Nephron progenitor cell (in vitro differentiated cells): ENCODE measurements around the gene TRIP6.

ENCODE experiments used
- DNase-seq: peaks from one replicate; pipeline ENCODE4 v3.0.0; 2021
- H3K27ac Mint-ChIP-seq: 2 replicates; pipeline ENCODE4 v1.8.0; 2021; ENCODE audit warnings: mild to moderate bottlenecking, moderate library complexity, mixed read lengths
- H3K27me3 Mint-ChIP-seq: 2 replicates; pipeline ENCODE4 v1.8.0; 2021; ENCODE audit warnings: mild to moderate bottlenecking, low read depth, mixed read lengths; ENCODE audit not compliant: poor library complexity
- H3K36me3 Mint-ChIP-seq: 2 replicates; pipeline ENCODE4 v1.8.0; 2021; ENCODE audit warnings: low read depth, mixed read lengths
- H3K4me1 Mint-ChIP-seq: 2 replicates; pipeline ENCODE4 v1.8.0; 2021; ENCODE audit warnings: mixed read lengths
- H3K4me3 Mint-ChIP-seq: 2 replicates; pipeline ENCODE4 v1.8.0; 2021; ENCODE audit warnings: mild to moderate bottlenecking, moderate library complexity, mixed read lengths
- H3K9me3 Mint-ChIP-seq: 2 replicates; pipeline ENCODE4 v1.8.0; 2021; ENCODE audit warnings: mild to moderate bottlenecking, moderate library complexity, mixed read lengths
- CTCF ChIP-seq: fragments of 200-600 bp; sonication (generic); IDR thresholded peaks from 2 replicates; pipeline ENCODE4 v1.5.0; 2021; ENCODE audit warnings: antibody characterized with exemption

Gene TRIP6

GRCh38 chr7:100874300-100874576 lies 7.1 kb downstream of the TRIP6 start:
- H3K4me1 Mint-ChIP-seq: peaks cover 50% of the 10 kb centered on the region
- peaks cover 72% of the 10 kb centered on the region for H3K36me3 Mint-ChIP-seq
- peak overlapping the region; percentile 99 for H3K4me3 Mint-ChIP-seq
- DNase-seq: no peak
- no peak for TF ChIP-seq CTCF
- peak overlapping the region; percentile 100 for H3K27ac Mint-ChIP-seq
- no peaks in the 10 kb centered on the region for H3K9me3 Mint-ChIP-seq
- H3K27me3 Mint-ChIP-seq: peaks cover 3% of the 10 kb centered on the region

GRCh38 chr7:100874577-100875355 lies 7.6 kb downstream of the TRIP6 start, which contains the start of gene SRRT:
SRRT (plus strand) TSS chr7:100875103; CDS start chr7:100875591, 488 bp downstream.
- H3K9me3 Mint-ChIP-seq: no peaks in the 10 kb centered on the region
- H3K27ac Mint-ChIP-seq: peak within 1 kb of the TSS; percentile 100

GRCh38 chr7:100875356-100875751 lies 8.2 kb downstream of the TRIP6 start:
- DNase-seq: no peak
- Mint-ChIP-seq H3K27ac (peak overlapping the region; percentile 100), H3K4me1 (peaks cover 60% of the 10 kb centered on the region), H3K9me3 (no peaks in the 10 kb centered on the region), H3K36me3 (peaks cover 82% of the 10 kb centered on the region), H3K4me3 (peak overlapping the region; percentile 99), H3K27me3 (peaks cover 3% of the 10 kb centered on the region)
- no peak for TF ChIP-seq CTCF

More at GRCh38 chr7:100874577-100875355, 7.6 kb downstream of the TRIP6 start, which contains the start of gene SRRT:
- peaks cover 55% of the 10 kb centered on the region for H3K4me1 Mint-ChIP-seq
- peaks cover 3% of the 10 kb centered on the region for H3K27me3 Mint-ChIP-seq
- peak; percentile 98 for DNase-seq
- H3K36me3 Mint-ChIP-seq: peaks cover 77% of the 10 kb centered on the region
- H3K4me3 Mint-ChIP-seq: peak within 1 kb of the TSS; percentile 99
- peak; percentile 31 for TF ChIP-seq CTCF

GRCh38 chr7:100878013-100878412 lies 10.8 kb downstream of the TRIP6 start:
- Mint-ChIP-seq H3K36me3 (peaks cover 91% of the 10 kb centered on the region), H3K4me3 (peak overlapping the region; percentile 30), H3K27ac (no peak overlapping the region)

GRCh38 chr7:100878685-100879084 lies 11.5 kb downstream of the TRIP6 start:
- Mint-ChIP-seq H3K36me3 (peaks cover 93% of the 10 kb centered on the region), H3K27ac (peak overlapping the region; percentile 84), H3K4me1 (peaks cover 86% of the 10 kb centered on the region), H3K9me3 (no peaks in the 10 kb centered on the region), H3K4me3 (peak overlapping the region; percentile 62), H3K27me3 (no peaks in the 10 kb centered on the region)
- no peak for DNase-seq
- TF ChIP-seq CTCF: no peak

More at GRCh38 chr7:100878013-100878412, 10.8 kb downstream of the TRIP6 start:
- peaks cover 3% of the 10 kb centered on the region for H3K27me3 Mint-ChIP-seq
- peaks cover 79% of the 10 kb centered on the region for H3K4me1 Mint-ChIP-seq
- H3K9me3 Mint-ChIP-seq: no peaks in the 10 kb centered on the region
- no peak for TF ChIP-seq CTCF
- no peak for DNase-seq
